HepG2 (cell line): ENCODE measurements around the gene MOG. TPM values are rescaled to one million over a fixed set of nuclear protein-coding genes. Genes with fewer than 3 reads are reported as not detected.

Experiments
- ATF7 ChIP-seq, 2 experiments: fragments of 450-650 bp in 1 of 2; sonication (generic) in 1 of 2; formaldehyde crosslinking in 1 of 2; IDR thresholded peaks; 2 replicates each; pipeline versions ENCODE4 v1.4.0 to v1.6.1; 2016 to 2020; ENCODE audit warnings: antibody characterized with exemption in 1 of 2, mild to moderate bottlenecking in 1 of 2, missing genetic modification reagents in 1 of 2
- DRAP1 ChIP-seq: IDR thresholded peaks from 2 replicates; pipeline ENCODE4 v1.6.1; 2016; ENCODE audit warnings: missing genetic modification reagents, missing compliant biosample characterization
- FOXK1 ChIP-seq: sonication (generic); formaldehyde crosslinking; IDR thresholded peaks from 2 replicates; pipeline ENCODE4 v1.4.0; 2020; ENCODE audit warnings: low read depth, missing genetic modification reagents, borderline replicate concordance
- REL ChIP-seq: sonication (generic); formaldehyde crosslinking; conservative IDR thresholded peaks from 2 replicates; pipeline ENCODE4 v1.8.0; 2022; ENCODE audit warnings: mild to moderate bottlenecking, missing genetic modification reagents, moderate library complexity
- SKIL ChIP-seq: sonication (generic); formaldehyde crosslinking; IDR thresholded peaks from 2 replicates; pipeline ENCODE4 v1.8.0; 2022; ENCODE audit warnings: missing genetic modification reagents, mild to moderate bottlenecking, moderate library complexity, borderline replicate concordance
- TAF15 ChIP-seq: fragments of 200-400 bp; formaldehyde crosslinking; IDR thresholded peaks from one replicate; pipeline ENCODE4 v1.6.1; 2018; ENCODE audit warnings: mild to moderate bottlenecking, low read depth, low read length; ENCODE audit not compliant: poor library complexity, severe bottlenecking
- ZFP90 ChIP-seq: sonication (generic); formaldehyde crosslinking; IDR thresholded peaks from 2 replicates; pipeline ENCODE4 v1.8.0; 2022; ENCODE audit warnings: missing genetic modification reagents, mild to moderate bottlenecking, inconsistent platforms, borderline replicate concordance
- ZFX ChIP-seq: sonication (generic); formaldehyde crosslinking; IDR thresholded peaks from 2 replicates; pipeline ENCODE4 v1.4.0; 2020; ENCODE audit warnings: mild to moderate bottlenecking, low read depth, missing genetic modification reagents, moderate library complexity
- ZNF207 ChIP-seq: fragments of 450-650 bp; IDR thresholded peaks from 2 replicates; pipeline ENCODE4 v1.6.1; 2016; ENCODE audit warnings: antibody characterized with exemption, borderline replicate concordance
- ZNF547 ChIP-seq: sonication (generic); formaldehyde crosslinking; IDR thresholded peaks from 2 replicates; pipeline ENCODE4 v1.5.1; 2020; ENCODE audit warnings: mild to moderate bottlenecking, missing genetic modification reagents
- ZNF878 ChIP-seq: sonication (generic); formaldehyde crosslinking; IDR thresholded peaks from 2 replicates; pipeline ENCODE4 v1.8.1; 2023; ENCODE audit warnings: mild to moderate bottlenecking, missing genetic modification reagents, moderate library complexity
- polyA plus RNA-seq, 8 experiments: library from polyadenylated mRNA; depleted of rRNA in 3 of 8; stranded (reverse) in 7 of 8; unstranded in 1 of 8; fragments of >200 nt; fragmentation: Illumina TruSeq in 4 of 8; extraction: Trizol in 4 of 8; gene quantifications; 2 replicates each; pipeline versions ENCODE4 v1.2.1 to v1.2.3, GENCODE V29; 2011 to 2016; ENCODE audit warnings: low read depth in 4 of 8, missing spikeins in 1 of 8, mixed read lengths in 1 of 8; ENCODE audit not compliant: insufficient read depth in 1 of 8
- total RNA-seq, 5 experiments: library from RNA; depleted of rRNA; stranded (reverse); fragments of >200 nt; fragmentation: Illumina TruSeq; extraction: Trizol; gene quantifications; 2 replicates each; pipeline ENCODE4 v1.2.3, GENCODE V29; 2016; ENCODE audit warnings: low read depth in 1 of 5
- TF ChIP-seq, protein P1 (sequence below): sonication (generic); formaldehyde crosslinking; IDR thresholded peaks from 2 replicates; pipeline ENCODE4 v1.4.0; 2020; ENCODE audit warnings: mild to moderate bottlenecking, missing genetic modification reagents
- TF ChIP-seq, protein P2 (sequence below): sonication (generic); formaldehyde crosslinking; IDR thresholded peaks from 2 replicates; pipeline ENCODE4 v1.4.0; 2020; ENCODE audit warnings: missing genetic modification reagents
- TF ChIP-seq, protein P3 (sequence below): sonication (generic); formaldehyde crosslinking; IDR thresholded peaks from 2 replicates; pipeline ENCODE4 v1.9.0; 2021; ENCODE audit warnings: missing genetic modification reagents, mild to moderate bottlenecking, borderline replicate concordance
- TF ChIP-seq, protein P4 (sequence below): sonication (generic); formaldehyde crosslinking; conservative IDR thresholded peaks from 2 replicates; pipeline ENCODE4 v1.8.0; 2022; ENCODE audit warnings: missing genetic modification reagents

MOG gene
- total and polyA plus RNA-seq, 2 of the 13 experiments (the other 11 are each of a cell fraction or from before 2014, with no cell fraction given) = not detected

DNA sequence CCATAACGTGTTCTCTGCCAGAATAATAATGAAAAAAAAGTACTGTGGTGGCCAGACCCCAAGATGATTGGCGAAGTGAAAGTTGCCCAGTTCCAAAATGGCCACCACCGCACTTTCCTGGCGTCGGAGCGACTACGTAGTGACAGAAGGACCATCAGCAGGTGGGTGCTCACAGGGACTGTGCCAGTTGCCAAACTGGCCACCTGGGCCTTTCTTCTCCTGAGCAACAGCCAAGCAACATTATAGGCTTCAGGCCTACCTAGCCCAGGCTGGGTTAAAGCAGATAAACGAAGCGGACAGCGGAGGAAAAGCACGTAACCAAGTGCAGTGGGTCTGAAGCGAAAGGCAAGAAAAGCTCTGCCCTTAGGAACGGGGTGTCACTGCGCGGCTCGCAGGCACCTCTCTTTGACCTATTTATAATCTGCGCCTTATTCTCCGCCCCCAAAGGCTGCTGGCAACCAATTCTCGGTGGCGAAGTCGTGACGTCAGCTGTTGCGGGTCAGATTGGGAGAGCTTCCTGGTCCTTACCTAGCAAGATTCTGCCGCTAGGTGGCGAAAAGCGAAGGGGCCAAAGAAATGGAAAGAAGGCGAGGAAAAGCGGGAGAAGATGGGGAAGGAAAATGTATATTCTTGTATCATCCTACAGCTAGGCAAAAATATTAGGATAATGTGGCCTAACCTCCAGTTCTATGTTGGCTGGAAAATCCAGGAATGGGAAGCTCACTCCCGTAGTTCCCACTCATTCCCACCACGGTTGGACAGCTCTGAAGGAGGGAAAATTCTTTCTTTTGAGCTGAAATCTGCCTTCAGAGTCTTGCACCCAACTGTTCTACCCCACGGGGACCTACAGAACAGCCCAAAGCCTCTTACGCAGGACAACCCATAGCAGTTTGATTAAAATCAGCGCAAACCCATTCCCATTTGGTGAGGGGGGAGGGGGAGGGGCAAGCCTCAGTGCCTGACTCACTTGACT lies 6.9 kb upstream of the MOG start (continued):
- TF ChIP-seq FOXK1 (CRISPR knock-in tag) (peak; percentile 58; the same call in 1 of the 2 replicates), ZNF547 (0 out of 2 replicates have a peak, but pooled peaks have one; percentile 18), SKIL (no peak), REL (CRISPR knock-in tag) (no peak), ATF7 (IDR thresholded peaks at IDR 0.05) (peak; percentile 86), ATF7 (CRISPR knock-in tag; IDR thresholded peaks at IDR 0.05) (no peak), ZNF207 (no peak), TAF15 (no peak), ZNF878 (no peak), ZFX (CRISPR knock-in tag) (peak; percentile 84), ZFP90 (CRISPR knock-in tag) (peak; percentile 82; the same call in 1 of the 2 replicates), DRAP1 (CRISPR knock-in tag) (peak; percentile 100)
- TF ChIP-seq, protein P1, sequence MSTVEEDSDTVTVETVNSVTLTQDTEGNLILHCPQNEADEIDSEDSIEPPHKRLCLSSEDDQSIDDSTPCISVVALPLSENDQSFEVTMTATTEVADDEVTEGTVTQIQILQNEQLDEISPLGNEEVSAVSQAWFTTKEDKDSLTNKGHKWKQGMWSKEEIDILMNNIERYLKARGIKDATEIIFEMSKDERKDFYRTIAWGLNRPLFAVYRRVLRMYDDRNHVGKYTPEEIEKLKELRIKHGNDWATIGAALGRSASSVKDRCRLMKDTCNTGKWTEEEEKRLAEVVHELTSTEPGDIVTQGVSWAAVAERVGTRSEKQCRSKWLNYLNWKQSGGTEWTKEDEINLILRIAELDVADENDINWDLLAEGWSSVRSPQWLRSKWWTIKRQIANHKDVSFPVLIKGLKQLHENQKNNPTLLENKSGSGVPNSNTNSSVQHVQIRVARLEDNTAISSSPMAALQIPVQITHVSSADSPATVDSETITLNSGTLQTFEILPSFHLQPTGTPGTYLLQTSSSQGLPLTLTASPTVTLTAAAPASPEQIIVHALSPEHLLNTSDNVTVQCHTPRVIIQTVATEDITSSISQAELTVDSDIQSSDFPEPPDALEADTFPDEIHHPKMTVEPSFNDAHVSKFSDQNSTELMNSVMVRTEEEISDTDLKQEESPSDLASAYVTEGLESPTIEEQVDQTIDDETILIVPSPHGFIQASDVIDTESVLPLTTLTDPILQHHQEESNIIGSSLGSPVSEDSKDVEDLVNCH (CRISPR knock-in tag) = no peak
- TF ChIP-seq, protein P2, sequence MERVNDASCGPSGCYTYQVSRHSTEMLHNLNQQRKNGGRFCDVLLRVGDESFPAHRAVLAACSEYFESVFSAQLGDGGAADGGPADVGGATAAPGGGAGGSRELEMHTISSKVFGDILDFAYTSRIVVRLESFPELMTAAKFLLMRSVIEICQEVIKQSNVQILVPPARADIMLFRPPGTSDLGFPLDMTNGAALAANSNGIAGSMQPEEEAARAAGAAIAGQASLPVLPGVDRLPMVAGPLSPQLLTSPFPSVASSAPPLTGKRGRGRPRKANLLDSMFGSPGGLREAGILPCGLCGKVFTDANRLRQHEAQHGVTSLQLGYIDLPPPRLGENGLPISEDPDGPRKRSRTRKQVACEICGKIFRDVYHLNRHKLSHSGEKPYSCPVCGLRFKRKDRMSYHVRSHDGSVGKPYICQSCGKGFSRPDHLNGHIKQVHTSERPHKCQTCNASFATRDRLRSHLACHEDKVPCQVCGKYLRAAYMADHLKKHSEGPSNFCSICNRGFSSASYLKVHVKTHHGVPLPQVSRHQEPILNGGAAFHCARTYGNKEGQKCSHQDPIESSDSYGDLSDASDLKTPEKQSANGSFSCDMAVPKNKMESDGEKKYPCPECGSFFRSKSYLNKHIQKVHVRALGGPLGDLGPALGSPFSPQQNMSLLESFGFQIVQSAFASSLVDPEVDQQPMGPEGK = no peak
- TF ChIP-seq, protein P3, sequence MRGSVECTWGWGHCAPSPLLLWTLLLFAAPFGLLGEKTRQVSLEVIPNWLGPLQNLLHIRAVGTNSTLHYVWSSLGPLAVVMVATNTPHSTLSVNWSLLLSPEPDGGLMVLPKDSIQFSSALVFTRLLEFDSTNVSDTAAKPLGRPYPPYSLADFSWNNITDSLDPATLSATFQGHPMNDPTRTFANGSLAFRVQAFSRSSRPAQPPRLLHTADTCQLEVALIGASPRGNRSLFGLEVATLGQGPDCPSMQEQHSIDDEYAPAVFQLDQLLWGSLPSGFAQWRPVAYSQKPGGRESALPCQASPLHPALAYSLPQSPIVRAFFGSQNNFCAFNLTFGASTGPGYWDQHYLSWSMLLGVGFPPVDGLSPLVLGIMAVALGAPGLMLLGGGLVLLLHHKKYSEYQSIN (CRISPR knock-in tag) = no peak
- TF ChIP-seq, protein P4, sequence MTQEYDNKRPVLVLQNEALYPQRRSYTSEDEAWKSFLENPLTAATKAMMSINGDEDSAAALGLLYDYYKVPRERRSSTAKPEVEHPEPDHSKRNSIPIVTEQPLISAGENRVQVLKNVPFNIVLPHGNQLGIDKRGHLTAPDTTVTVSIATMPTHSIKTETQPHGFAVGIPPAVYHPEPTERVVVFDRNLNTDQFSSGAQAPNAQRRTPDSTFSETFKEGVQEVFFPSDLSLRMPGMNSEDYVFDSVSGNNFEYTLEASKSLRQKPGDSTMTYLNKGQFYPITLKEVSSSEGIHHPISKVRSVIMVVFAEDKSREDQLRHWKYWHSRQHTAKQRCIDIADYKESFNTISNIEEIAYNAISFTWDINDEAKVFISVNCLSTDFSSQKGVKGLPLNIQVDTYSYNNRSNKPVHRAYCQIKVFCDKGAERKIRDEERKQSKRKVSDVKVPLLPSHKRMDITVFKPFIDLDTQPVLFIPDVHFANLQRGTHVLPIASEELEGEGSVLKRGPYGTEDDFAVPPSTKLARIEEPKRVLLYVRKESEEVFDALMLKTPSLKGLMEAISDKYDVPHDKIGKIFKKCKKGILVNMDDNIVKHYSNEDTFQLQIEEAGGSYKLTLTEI (CRISPR knock-in tag) = no peak
